ENCODE results near the gene MRPL55.

The MRPL55 gene

GRCh38 chr1:228144193-228144992 lies 35.3 kb upstream of the MRPL55 start:
- TF ChIP-seq POLR2A (IDR thresholded peaks at IDR 0.05; ENCODE audit: low read length) = no peak
- no peak for TF ChIP-seq GATA1 (IDR thresholded peaks at IDR 0.05; ENCODE audit: low read depth, low read length)
- DNase-seq = no peak

GRCh38 chr1:228143480-228144192 lies 34.5 kb upstream of the MRPL55 start:
- TF ChIP-seq GATA1 (IDR thresholded peaks at IDR 0.05; ENCODE audit: low read depth, low read length) = no peak
- TF ChIP-seq POLR2A (IDR thresholded peaks at IDR 0.05; ENCODE audit: low read length) = no peak
- DNase-seq = no peak

- TF ChIP-seq GATA1 (IDR thresholded peaks at IDR 0.05; ENCODE audit: low read depth, low read length) (no peak), POLR2A (IDR thresholded peaks at IDR 0.05; ENCODE audit: low read length) (no peak)
- DNase-seq = no peak
Measured at GRCh38 chr1:228142701-228143136, 33.6 kb upstream of the MRPL55 start.

DNA sequence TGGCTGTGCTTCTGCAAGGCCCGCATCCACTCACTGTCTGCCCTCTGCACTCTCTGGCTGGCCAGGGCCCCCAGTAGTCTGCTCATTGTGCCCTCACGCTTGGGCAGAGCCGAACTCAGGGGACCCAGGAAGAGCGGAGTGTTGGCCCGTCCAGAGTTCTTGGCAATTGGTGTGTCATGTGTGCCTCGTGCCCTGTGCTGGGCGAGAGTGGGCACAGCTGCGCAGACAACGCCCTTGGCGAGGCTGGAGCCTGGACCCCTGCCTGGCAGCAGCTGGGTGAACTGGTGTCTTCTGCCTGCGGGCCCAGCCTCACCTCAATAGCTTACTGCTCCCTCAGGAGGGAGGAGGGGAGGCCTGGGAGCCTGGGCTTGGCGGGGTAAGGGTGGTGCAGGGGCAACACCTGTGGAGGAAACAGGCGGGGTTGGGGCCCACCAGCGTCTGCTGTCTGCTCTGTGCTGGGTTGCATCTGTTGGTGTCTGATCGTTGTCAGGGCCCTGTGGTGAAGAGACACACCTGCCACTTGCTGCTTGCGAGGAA lies 33.1 kb upstream of the MRPL55 start:
- no peak for DNase-seq
- TF ChIP-seq GATA1 (IDR thresholded peaks at IDR 0.05; ENCODE audit: low read depth, low read length) = no peak

- TF ChIP-seq POLR2A (IDR thresholded peaks at IDR 0.05; ENCODE audit: low read length) (no peak), GATA1 (IDR thresholded peaks at IDR 0.05; ENCODE audit: low read depth, low read length) (no peak)
- DNase-seq = peak in 1 of 2 experiments; percentile 64
Measured at GRCh38 chr1:228141226-228142044, 32.3 kb upstream of the MRPL55 start.

DNA sequence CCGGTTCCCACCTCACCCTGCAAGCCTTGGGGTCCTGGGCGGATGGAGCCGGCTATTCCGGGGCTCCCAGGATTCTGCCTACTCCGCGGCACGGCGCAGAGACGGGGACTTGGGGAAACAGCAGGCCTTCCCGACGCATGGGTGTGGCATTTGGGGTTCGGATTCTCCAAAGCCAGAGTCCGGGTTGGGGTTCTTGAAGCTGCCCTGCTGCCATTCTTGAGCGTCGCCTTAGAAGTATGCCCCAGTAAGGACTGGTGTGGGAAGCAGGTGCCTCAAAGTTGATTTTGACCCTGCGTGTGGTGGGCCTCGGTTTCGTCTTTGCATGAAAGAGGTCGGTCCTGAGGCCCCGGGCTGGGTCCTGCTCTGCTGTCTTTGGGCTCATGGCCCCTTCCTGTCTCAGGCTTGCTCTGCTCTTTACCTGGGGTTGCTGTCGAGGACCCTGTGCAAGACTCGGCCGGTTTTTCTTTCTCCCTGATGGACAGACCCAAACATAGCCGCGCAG lies 31.7 kb upstream of the MRPL55 start:
- no peak for DNase-seq
- TF ChIP-seq POLR2A (IDR thresholded peaks at IDR 0.05; ENCODE audit: low read length) (no peak), GATA1 (IDR thresholded peaks at IDR 0.05; ENCODE audit: low read depth, low read length) (no peak)

GRCh38 chr1:228139931-228140723 lies 31.0 kb upstream of the MRPL55 start, which contains the start of gene GUK1:
GUK1 (plus strand) TSS chr1:228140279; CDS start chr1:228140303, 24 bp downstream.
- DNase-seq = peak; percentile 100
- TF ChIP-seq POLR2A (IDR thresholded peaks at IDR 0.05; ENCODE audit: low read length) = peak; percentile 97
- no peak for TF ChIP-seq GATA1 (IDR thresholded peaks at IDR 0.05; ENCODE audit: low read depth, low read length)

DNA sequence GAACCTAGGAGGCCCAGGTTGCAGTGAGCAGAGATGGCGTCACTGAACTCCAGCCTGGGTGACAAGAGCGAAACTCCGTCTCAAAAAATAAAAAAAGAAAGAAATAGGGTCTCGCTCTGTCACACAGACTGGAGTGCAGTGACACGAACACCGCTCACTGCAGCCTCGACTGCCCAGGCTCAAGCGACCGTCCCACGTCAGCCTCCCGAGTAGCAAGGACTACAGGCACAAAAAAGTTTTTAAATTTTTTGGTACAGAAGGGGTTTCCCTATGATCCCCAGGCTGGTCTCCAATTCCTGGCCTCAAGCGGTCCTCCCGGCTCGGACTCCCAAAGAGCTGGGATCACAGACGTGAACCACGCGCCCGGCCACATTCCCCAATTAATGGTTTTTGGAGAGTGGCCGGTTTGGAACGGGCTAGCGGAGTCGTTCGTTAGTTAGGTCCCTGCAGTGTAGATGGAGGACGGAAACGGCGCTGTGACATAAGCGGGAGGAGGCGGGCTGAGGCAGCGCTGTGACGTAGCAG lies 30.4 kb upstream of the MRPL55 start:
- no peak for DNase-seq
- TF ChIP-seq GATA1 (IDR thresholded peaks at IDR 0.05; ENCODE audit: low read depth, low read length) = no peak
- no peak for TF ChIP-seq POLR2A (IDR thresholded peaks at IDR 0.05; ENCODE audit: low read length)

- TF ChIP-seq POLR2A (IDR thresholded peaks at IDR 0.05; ENCODE audit: low read length) (peak; percentile 30), GATA1 (IDR thresholded peaks at IDR 0.05; ENCODE audit: low read depth, low read length) (no peak)
- DNase-seq = peak; percentile 80 to 81
Measured at GRCh38 chr1:228136901-228137300, 27.8 kb upstream of the MRPL55 start.

DNA sequence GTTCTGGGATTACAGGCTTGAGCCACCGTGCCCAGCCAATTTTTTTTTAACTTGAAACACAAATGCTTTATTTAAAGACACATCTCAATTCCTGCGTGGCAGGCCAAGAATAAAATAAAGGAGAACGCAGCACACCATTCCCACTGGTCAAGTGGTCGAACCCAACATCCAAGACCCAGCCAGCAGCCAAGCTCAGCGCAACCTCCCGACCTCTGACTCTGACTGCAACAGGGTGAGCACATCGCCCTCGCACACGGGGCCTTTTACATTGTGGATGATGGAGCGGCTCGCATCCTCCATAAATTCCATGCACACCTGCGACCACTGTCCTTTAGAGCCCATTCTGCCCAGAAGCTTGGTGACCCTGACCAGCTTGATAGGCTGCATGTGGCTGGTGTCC lies 25.5 kb upstream of the MRPL55 start:
- no peak for TF ChIP-seq GATA1 (IDR thresholded peaks at IDR 0.05; ENCODE audit: low read depth, low read length)
- no peak for TF ChIP-seq POLR2A (IDR thresholded peaks at IDR 0.05; ENCODE audit: low read length)

DNA sequence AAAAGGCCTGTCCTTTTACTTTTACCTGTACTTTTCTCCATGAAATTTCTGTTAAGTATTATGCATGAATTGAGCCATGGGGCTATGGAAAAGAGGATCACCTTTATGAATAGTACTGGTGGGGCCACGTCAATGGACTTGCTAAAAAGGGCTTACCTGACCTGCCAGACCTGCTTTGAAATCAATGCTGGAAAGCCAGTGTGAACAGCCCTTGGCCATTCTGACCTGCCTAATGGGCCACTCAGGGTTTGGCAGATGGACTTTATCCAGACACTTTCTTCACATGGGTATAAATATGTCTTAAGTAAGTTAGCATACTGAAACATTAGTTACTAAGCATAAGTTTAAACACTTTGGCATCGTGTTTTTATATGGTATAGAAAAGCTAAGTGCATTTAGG lies 22.7 kb upstream of the MRPL55 start:
- TF ChIP-seq POLR2A (IDR thresholded peaks at IDR 0.05; ENCODE audit: low read length) (no peak), GATA1 (IDR thresholded peaks at IDR 0.05; ENCODE audit: low read depth, low read length) (no peak)
- DNase-seq = no peak

More for the DNA sequence above, 25.5 kb upstream of the MRPL55 start:
- DNase-seq = no peak

DNA sequence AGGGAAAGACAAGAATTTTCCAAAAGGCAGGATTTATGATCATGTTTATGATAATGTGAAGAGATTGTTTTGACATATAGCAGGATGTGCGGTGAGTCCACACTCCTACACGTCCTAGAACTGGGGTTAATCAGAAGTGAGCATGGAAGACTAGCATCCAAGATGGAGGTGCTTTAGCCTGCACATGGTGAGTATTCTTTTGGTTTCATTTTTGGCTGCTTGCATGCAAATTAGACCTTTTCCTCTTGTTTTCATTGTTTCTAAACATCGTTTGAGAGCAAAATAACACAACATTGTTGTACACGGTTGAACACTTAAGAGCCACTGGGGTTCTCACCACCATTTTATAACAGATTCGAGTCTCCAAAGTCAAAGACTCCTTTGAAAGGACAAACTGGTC lies 16.1 kb upstream of the MRPL55 start:
- no peak for DNase-seq
- no peak for TF ChIP-seq POLR2A (IDR thresholded peaks at IDR 0.05; ENCODE audit: low read length)
- TF ChIP-seq GATA1 (IDR thresholded peaks at IDR 0.05; ENCODE audit: low read depth, low read length) = no peak
